Parathyroid adenoma (tissue), 2 donors: ENCODE data around the gene MARCHF2.

ENCODE experiments used
- H2AFZ ChIP-seq: fragments of 300-600 bp; sonication (generic); one replicate; pipeline ENCODE4 v1.7.0; 2017; ENCODE audit warnings: antibody characterized with exemption, mild to moderate bottlenecking
- H3K27ac ChIP-seq: fragments of 300-600 bp; sonication (generic); one replicate; pipeline ENCODE4 v1.7.0; 2017
- H3K27me3 ChIP-seq: fragments of 300-600 bp; sonication (generic); one replicate; pipeline ENCODE4 v1.7.0; 2017; ENCODE audit warnings: low read length; ENCODE audit not compliant: control insufficient read depth, insufficient read depth
- H3K36me3 ChIP-seq: fragments of 300-600 bp; sonication (generic); one replicate; pipeline ENCODE4 v1.7.0; 2017; ENCODE audit warnings: low read length; ENCODE audit not compliant: control insufficient read depth, insufficient read depth
- H3K4me1 ChIP-seq: fragments of 300-600 bp; sonication (generic); one replicate; pipeline ENCODE4 v1.7.0; 2017; ENCODE audit warnings: control low read depth
- H3K4me2 ChIP-seq: fragments of 300-600 bp; sonication (generic); one replicate; pipeline ENCODE4 v1.7.0; 2017; ENCODE audit warnings: low read length
- H3K4me3 ChIP-seq: fragments of 300-600 bp; sonication (generic); one replicate; pipeline ENCODE4 v1.7.0; 2017; ENCODE audit warnings: low read depth, low read length
- H3K79me2 ChIP-seq: fragments of 300-600 bp; sonication (generic); one replicate; pipeline ENCODE4 v1.7.0; 2017; ENCODE audit warnings: control low read depth
- H3K9ac ChIP-seq: fragments of 300-600 bp; sonication (generic); one replicate; pipeline ENCODE4 v1.7.0; 2017; ENCODE audit warnings: mild to moderate bottlenecking
- H3K9me3 ChIP-seq: fragments of 300-600 bp; sonication (generic); one replicate; pipeline ENCODE4 v1.7.0; 2017; ENCODE audit warnings: low read length; ENCODE audit not compliant: control insufficient read depth
- TF ChIP-seq, protein P1 (sequence below): fragments of 300-600 bp; sonication (generic); IDR thresholded peaks from one replicate; pipeline ENCODE4 v1.7.0; 2017; ENCODE audit warnings: antibody characterized with exemption, mild to moderate bottlenecking
- donor health status: primary hyperparathyroidism.

Gene MARCHF2

DNA sequence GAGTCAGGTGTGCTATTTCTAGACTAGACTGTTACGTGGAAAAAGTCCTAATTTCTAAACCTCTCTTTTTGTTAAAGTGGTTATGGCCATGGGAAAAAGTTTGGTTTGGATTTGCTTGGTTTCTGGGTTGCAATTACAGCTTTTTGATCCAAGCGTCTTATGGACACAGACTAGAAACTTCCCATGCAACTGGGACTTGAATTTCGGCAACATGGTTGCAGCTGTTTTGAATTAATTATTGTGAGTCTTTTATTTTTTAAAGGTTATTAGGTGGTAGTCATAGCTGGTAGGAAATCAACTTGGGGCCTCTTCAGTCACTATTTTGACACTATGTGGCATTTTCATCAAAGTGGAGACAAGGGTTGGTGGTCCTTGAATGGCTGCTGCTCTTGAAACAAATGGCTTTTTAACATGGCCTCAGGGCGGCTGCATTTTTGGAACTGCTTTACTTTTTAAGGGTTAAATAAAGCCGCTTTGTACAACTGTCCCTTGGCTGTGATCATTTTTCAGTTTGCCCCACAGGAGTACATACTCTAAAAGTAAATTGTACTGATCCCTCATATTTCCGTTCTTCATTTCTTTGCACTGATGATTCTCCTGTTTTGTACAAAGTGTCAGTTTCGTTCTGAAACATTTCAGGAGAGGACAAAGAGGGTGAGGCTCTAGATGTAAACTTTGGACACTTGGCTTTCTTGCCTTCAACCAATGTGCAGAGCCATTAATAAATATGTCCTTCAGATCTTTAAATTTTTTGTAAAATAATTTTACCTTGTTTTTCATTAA, 47.6 kb downstream of the MARCHF2 start:
- H2AFZ ChIP-seq, result no peak overlapping the region
- peaks cover 85% of the 10 kb centered on the region for H3K79me2 ChIP-seq
- H3K36me3 ChIP-seq, result no peaks in the 10 kb centered on the region
- H3K27me3 ChIP-seq, result no peaks in the 10 kb centered on the region
- peaks cover 33% of the 10 kb centered on the region for H3K4me1 ChIP-seq
- H3K9me3 ChIP-seq, result no peaks in the 10 kb centered on the region
- H3K9ac ChIP-seq, result no peak overlapping the region
- TF ChIP-seq, protein P1, sequence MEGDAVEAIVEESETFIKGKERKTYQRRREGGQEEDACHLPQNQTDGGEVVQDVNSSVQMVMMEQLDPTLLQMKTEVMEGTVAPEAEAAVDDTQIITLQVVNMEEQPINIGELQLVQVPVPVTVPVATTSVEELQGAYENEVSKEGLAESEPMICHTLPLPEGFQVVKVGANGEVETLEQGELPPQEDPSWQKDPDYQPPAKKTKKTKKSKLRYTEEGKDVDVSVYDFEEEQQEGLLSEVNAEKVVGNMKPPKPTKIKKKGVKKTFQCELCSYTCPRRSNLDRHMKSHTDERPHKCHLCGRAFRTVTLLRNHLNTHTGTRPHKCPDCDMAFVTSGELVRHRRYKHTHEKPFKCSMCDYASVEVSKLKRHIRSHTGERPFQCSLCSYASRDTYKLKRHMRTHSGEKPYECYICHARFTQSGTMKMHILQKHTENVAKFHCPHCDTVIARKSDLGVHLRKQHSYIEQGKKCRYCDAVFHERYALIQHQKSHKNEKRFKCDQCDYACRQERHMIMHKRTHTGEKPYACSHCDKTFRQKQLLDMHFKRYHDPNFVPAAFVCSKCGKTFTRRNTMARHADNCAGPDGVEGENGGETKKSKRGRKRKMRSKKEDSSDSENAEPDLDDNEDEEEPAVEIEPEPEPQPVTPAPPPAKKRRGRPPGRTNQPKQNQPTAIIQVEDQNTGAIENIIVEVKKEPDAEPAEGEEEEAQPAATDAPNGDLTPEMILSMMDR, result no peak
- no peak overlapping the region for H3K27ac ChIP-seq
- H3K4me2 ChIP-seq, result no peak overlapping the region
- H3K4me3 ChIP-seq, result no peak overlapping the region

DNA sequence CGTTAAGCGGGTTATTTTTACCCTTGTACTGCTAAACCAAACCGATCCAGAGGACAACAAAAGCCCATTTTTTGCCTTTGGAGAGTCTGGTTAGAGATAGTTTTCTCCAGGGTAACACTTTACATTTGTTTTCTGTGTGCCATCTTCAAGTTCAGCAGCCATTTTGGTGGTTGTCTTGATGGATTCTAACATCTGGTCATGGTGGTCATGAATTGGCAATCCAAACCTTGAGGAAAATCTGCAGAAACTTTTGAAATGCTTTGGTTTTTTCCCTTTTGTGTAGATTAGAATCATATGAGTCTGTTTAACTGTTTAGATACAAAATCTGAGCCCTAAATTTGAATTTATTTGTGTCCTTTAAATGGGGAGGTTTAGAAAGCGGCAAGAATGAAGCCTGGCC, 48.3 kb downstream of the MARCHF2 start:
- H2AFZ ChIP-seq, result no peak overlapping the region
- no peak overlapping the region for H3K27ac ChIP-seq
- no peaks in the 10 kb centered on the region for H3K27me3 ChIP-seq
- H3K36me3 ChIP-seq, result no peaks in the 10 kb centered on the region
- H3K9me3 ChIP-seq, result no peaks in the 10 kb centered on the region
- peaks cover 81% of the 10 kb centered on the region for H3K79me2 ChIP-seq
- H3K4me2 ChIP-seq, result no peak overlapping the region
- H3K9ac ChIP-seq, result no peak overlapping the region
- TF ChIP-seq, protein P1, result no peak
- no peak overlapping the region for H3K4me3 ChIP-seq
- H3K4me1 ChIP-seq, result peaks cover 27% of the 10 kb centered on the region

DNA sequence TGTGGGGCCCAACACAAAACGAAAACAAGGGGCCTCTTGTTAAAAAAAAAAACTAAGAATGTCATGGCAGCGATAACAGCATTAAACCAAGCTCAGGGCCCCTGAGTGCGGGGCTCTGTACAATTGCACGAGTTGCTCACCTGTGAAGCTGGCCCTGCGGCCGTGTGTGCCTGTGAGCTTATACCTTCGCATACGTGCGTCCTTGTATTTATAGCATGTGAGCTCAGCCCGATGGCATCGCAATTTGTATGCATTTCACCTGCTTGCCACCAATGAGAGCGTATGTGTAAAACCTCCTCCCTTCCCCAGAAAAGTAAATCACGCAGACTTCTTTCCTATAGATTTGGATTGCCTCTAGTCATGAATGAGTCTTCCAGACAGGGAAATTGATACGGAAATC, 48.8 kb downstream of the MARCHF2 start:
- Histone ChIP-seq H3K79me2 (peaks cover 78% of the 10 kb centered on the region), H3K4me1 (peaks cover 24% of the 10 kb centered on the region), H3K9ac (no peak overlapping the region), H3K36me3 (no peaks in the 10 kb centered on the region), H3K27ac (no peak overlapping the region), H2AFZ (no peak overlapping the region), H3K4me2 (no peak overlapping the region), H3K27me3 (no peaks in the 10 kb centered on the region), H3K4me3 (no peak overlapping the region), H3K9me3 (no peaks in the 10 kb centered on the region)
- TF ChIP-seq, protein P1, result no peak

DNA sequence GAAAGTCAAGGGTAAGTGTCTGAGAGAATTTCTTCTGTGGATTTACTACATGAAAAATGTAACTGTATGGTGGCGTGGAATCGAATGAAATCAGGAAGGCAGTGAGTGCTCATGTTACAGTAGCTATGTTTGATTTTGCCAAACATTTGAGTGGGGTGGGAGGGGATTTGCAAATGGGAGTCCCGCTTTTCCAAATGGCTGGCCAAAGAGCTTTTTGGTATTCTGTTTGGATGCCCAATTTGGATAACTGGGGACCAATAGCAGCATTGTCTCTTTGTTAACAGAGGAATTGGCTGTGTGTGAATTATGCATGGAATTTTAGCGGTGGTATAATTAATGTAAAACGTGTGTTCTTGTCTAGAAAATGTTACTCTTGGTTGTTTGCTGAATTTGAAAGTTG, 49.5 kb downstream of the MARCHF2 start:
- H3K4me3 ChIP-seq, result no peak overlapping the region
- H3K4me1 ChIP-seq, result peaks cover 17% of the 10 kb centered on the region
- H3K27me3 ChIP-seq, result no peaks in the 10 kb centered on the region
- no peak overlapping the region for H2AFZ ChIP-seq
- H3K79me2 ChIP-seq, result peaks cover 78% of the 10 kb centered on the region
- H3K4me2 ChIP-seq, result no peak overlapping the region
- no peaks in the 10 kb centered on the region for H3K36me3 ChIP-seq
- no peak overlapping the region for H3K9ac ChIP-seq
- TF ChIP-seq, protein P1, result no peak
- no peak overlapping the region for H3K27ac ChIP-seq
- H3K9me3 ChIP-seq, result no peaks in the 10 kb centered on the region

DNA sequence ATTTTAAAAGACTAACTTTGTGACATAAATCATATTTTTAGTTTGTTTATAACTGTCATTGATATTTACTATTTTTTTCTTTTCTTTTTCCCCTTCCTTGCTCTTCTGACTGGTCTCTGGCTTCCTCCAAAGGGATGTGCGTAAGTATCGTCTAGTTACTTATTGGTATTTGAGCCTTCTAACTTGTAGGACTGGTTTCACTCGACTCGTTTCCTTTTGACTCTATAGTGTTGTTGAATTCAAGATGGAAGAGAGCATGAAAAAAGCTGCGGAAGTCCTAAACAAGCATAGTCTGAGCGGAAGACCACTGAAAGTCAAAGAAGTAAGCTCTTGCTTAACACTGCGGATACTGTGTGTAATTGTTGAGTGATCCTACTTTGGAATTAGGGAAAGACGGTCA, 50.3 kb downstream of the MARCHF2 start:
- H3K27me3 ChIP-seq, result no peaks in the 10 kb centered on the region
- TF ChIP-seq, protein P1, result no peak
- H3K27ac ChIP-seq, result no peak overlapping the region
- H3K79me2 ChIP-seq, result peaks cover 77% of the 10 kb centered on the region
- H3K9ac ChIP-seq, result no peak overlapping the region
- H3K4me1 ChIP-seq, result peaks cover 13% of the 10 kb centered on the region
- no peak overlapping the region for H2AFZ ChIP-seq
- no peaks in the 10 kb centered on the region for H3K9me3 ChIP-seq
- no peak overlapping the region for H3K4me3 ChIP-seq
- no peaks in the 10 kb centered on the region for H3K36me3 ChIP-seq
- H3K4me2 ChIP-seq, result no peak overlapping the region
